Measurements from ENCODE around the gene GPR135. TPM values are rescaled to one million over a fixed set of nuclear protein-coding genes. Genes with fewer than 3 reads are reported as not detected.

GPR135 gene
- total RNA-seq, 1 experiment from 2014 or later = 2.3 TPM

GRCh38 chr14:59507063-59507751 lies 42.0 kb upstream of the GPR135 start:
- H3K9me3 ChIP-seq (ENCODE audit: low read depth, low read length, poor library complexity, severe bottlenecking) = no peaks in the 10 kb centered on the region
- peak; percentile 80 for DNase-seq (ENCODE audit: low spot score)
- no TSS peak for BruUV-seq (replicated peaks)
- TF ChIP-seq EZH2 (IDR thresholded peaks at IDR 0.05; ENCODE audit: borderline replicate concordance, low read depth, low read length, poor library complexity, severe bottlenecking) (no peak), CTCF (conservative IDR thresholded peaks at IDR 0.05; ENCODE audit: low read depth, low read length) (peak; percentile 97)
- intact Hi-C loops (cut with micrococcal nuclease; ENCODE audit: unreplicated experiment) = loop anchor here (1.0 to 2.0 kb wide), 2 partner anchors 72 to 181 kb away; no protein-coding TSS in a partner anchor
- no peak overlapping the region for H3K27ac ChIP-seq (ENCODE audit: low read depth, low read length, poor library complexity, severe bottlenecking)
- no peaks in the 10 kb centered on the region for H3K4me1 ChIP-seq (ENCODE audit: insufficient read depth, low read length, poor library complexity, severe bottlenecking)
- ChIA-PET CTCF (interaction anchor here (0.6 to 1.3 kb wide), 9 partner anchors 45 to 879 kb away, joined by 3 to 26 read pairs (median 9); partner anchors contain the start of gene CCDC175), POLR2A (ENCODE audit: low non-redundant PET) (no interaction called here)
- peaks cover 13% of the 10 kb centered on the region for H3K36me3 ChIP-seq (ENCODE audit: insufficient read depth, low read length, poor library complexity, severe bottlenecking)
- no peak overlapping the region for H3K4me3 ChIP-seq (ENCODE audit: low read depth, low read length, poor library complexity, severe bottlenecking)
- no peaks in the 10 kb centered on the region for H3K27me3 ChIP-seq (replicated peaks; ENCODE audit: insufficient read depth, low read depth, low read length, poor library complexity)

- Histone ChIP-seq H3K4me3 (ENCODE audit: low read depth, low read length, poor library complexity, severe bottlenecking) (no peak overlapping the region), H3K4me1 (ENCODE audit: insufficient read depth, low read length, poor library complexity, severe bottlenecking) (no peaks in the 10 kb centered on the region), H3K9me3 (ENCODE audit: low read depth, low read length, poor library complexity, severe bottlenecking) (no peaks in the 10 kb centered on the region), H3K36me3 (ENCODE audit: insufficient read depth, low read length, poor library complexity, severe bottlenecking) (peaks cover 19% of the 10 kb centered on the region), H3K27ac (ENCODE audit: low read depth, low read length, poor library complexity, severe bottlenecking) (no peak overlapping the region), H3K27me3 (replicated peaks; ENCODE audit: insufficient read depth, low read depth, low read length, poor library complexity) (no peaks in the 10 kb centered on the region)
- ChIA-PET CTCF (no interaction called here), POLR2A (ENCODE audit: low non-redundant PET) (no interaction called here)
- no peak for DNase-seq (ENCODE audit: low spot score)
- TF ChIP-seq EZH2 (IDR thresholded peaks at IDR 0.05; ENCODE audit: borderline replicate concordance, low read depth, low read length, poor library complexity, severe bottlenecking) = no peak
- no peak for TF ChIP-seq CTCF (conservative IDR thresholded peaks at IDR 0.05; ENCODE audit: low read depth, low read length)
- BruUV-seq (replicated peaks) = no TSS peak
- intact Hi-C loops (cut with micrococcal nuclease; ENCODE audit: unreplicated experiment) = no loop called here
Observed at GRCh38 chr14:59503256-59503655, 38.1 kb upstream of the GPR135 start.

- no peak for TF ChIP-seq CTCF (conservative IDR thresholded peaks at IDR 0.05; ENCODE audit: low read depth, low read length)
- no peak for TF ChIP-seq EZH2 (IDR thresholded peaks at IDR 0.05; ENCODE audit: borderline replicate concordance, low read depth, low read length, poor library complexity, severe bottlenecking)
- ChIA-PET POLR2A (ENCODE audit: low non-redundant PET) (no interaction called here), CTCF (no interaction called here)
- H3K9me3 ChIP-seq (ENCODE audit: low read depth, low read length, poor library complexity, severe bottlenecking) = no peaks in the 10 kb centered on the region
- no peaks in the 10 kb centered on the region for H3K4me1 ChIP-seq (ENCODE audit: insufficient read depth, low read length, poor library complexity, severe bottlenecking)
- no peak overlapping the region for H3K4me3 ChIP-seq (ENCODE audit: low read depth, low read length, poor library complexity, severe bottlenecking)
- DNase-seq (ENCODE audit: low spot score) = no peak
- no peak overlapping the region for H3K27ac ChIP-seq (ENCODE audit: low read depth, low read length, poor library complexity, severe bottlenecking)
- intact Hi-C loops (cut with micrococcal nuclease; ENCODE audit: unreplicated experiment) = no loop called here
- H3K36me3 ChIP-seq (ENCODE audit: insufficient read depth, low read length, poor library complexity, severe bottlenecking) = peaks cover 34% of the 10 kb centered on the region
- BruUV-seq (replicated peaks) = no TSS peak
- H3K27me3 ChIP-seq (replicated peaks; ENCODE audit: insufficient read depth, low read depth, low read length, poor library complexity) = no peaks in the 10 kb centered on the region
Observed at GRCh38 chr14:59500732-59501131, 35.6 kb upstream of the GPR135 start.

Measured in A673 (cell line).